K562 (cell line): Measurements from ENCODE around the gene TPCN1. TPM values are rescaled to one million over a fixed set of nuclear protein-coding genes. Genes with fewer than 3 reads are reported as not detected.
A peak's percentile ranks its signal among the peaks of the same experiment; 100 is the strongest.

Experiments
- ATF3 ChIP-seq, 2 experiments: fragments of 450-650 bp in 1 of 2; sonication (generic) in 1 of 2; formaldehyde crosslinking in 1 of 2; IDR thresholded peaks in 1 of 2; conservative IDR thresholded peaks in 1 of 2; 2 replicates each; pipeline versions ENCODE4 v1.6.1 to v1.8.1; 2016 to 2023; ENCODE audit warnings: mild to moderate bottlenecking in 2 of 2, moderate library complexity in 2 of 2, inconsistent platforms in 1 of 2, missing genetic modification reagents in 1 of 2
- CXXC5 ChIP-seq: fragments of 250-450 bp; sonication (Bioruptor Pico); IDR thresholded peaks from 2 replicates; pipeline ENCODE4 v1.8.0; 2022; ENCODE audit warnings: inconsistent platforms, mild to moderate bottlenecking, moderate library complexity
- ETV5 ChIP-seq: sonication (generic); formaldehyde crosslinking; IDR thresholded peaks from 2 replicates; pipeline ENCODE4 v1.4.0; 2020; ENCODE audit warnings: low read depth, mild to moderate bottlenecking, missing genetic modification reagents
- FOXK2 ChIP-seq, 2 experiments: fragments of 450-650 bp; IDR thresholded peaks in 1 of 2; conservative IDR thresholded peaks in 1 of 2; 2 replicates each; pipeline ENCODE4 v1.6.1; 2016; ENCODE audit warnings: low read depth in 2 of 2, mild to moderate bottlenecking in 1 of 2
- LEF1 ChIP-seq: fragments of 450-650 bp; IDR thresholded peaks from 2 replicates; pipeline ENCODE4 v1.6.1; 2016; ENCODE audit warnings: mild to moderate bottlenecking
- NCOR1 ChIP-seq: fragments of 450-650 bp; IDR thresholded peaks from 2 replicates; pipeline ENCODE4 v1.6.1; 2016; ENCODE audit warnings: mild to moderate bottlenecking, moderate library complexity
- NR2C1 ChIP-seq, 2 experiments: fragments of 450-650 bp; IDR thresholded peaks; 2 replicates each; pipeline ENCODE4 v1.6.1; 2017; ENCODE audit warnings: mild to moderate bottlenecking in 2 of 2, antibody characterized with exemption in 1 of 2, inconsistent platforms in 1 of 2, missing compliant biosample characterization in 1 of 2, missing genetic modification characterization in 1 of 2
- PML ChIP-seq: IDR thresholded peaks from 2 replicates; pipeline ENCODE4 v1.6.1; 2012; ENCODE audit warnings: low read length, inconsistent platforms
- POLR2A ChIP-seq: fragments of 450-650 bp; conservative IDR thresholded peaks from 2 replicates; pipeline ENCODE4 v1.6.1; 2016
- ZHX1 ChIP-seq: fragments of 150-350 bp; conservative IDR thresholded peaks from 2 replicates; pipeline ENCODE4 v1.6.1; 2014; ENCODE audit warnings: low read length
- ZNF121 ChIP-seq: sonication (generic); formaldehyde crosslinking; conservative IDR thresholded peaks from 2 replicates; pipeline ENCODE4 v1.8.0; 2022; ENCODE audit warnings: missing genetic modification reagents
- ZNF133 ChIP-seq: fragments of 250-450 bp; sonication (Bioruptor Pico); IDR thresholded peaks from 2 replicates; pipeline ENCODE4 v1.4.0; 2020; ENCODE audit warnings: mild to moderate bottlenecking
- ZNF316 ChIP-seq: fragments of 450-650 bp; IDR thresholded peaks from 2 replicates; pipeline ENCODE4 v1.6.1; 2016
- ZNF407 ChIP-seq: fragments of 450-650 bp; IDR thresholded peaks from 2 replicates; pipeline ENCODE4 v1.6.1; 2016; ENCODE audit warnings: low read depth
- polyA plus RNA-seq, 8 experiments: library from polyadenylated mRNA; depleted of rRNA in 4 of 8; stranded (reverse) in 5 of 8; unstranded in 3 of 8; fragments of >200 nt; fragmentation: Nextera tagmentation in 2 of 8; fragmentation: Illumina TruSeq in 1 of 8; extraction: Ambion mirVana in 2 of 8; extraction: Trizol in 1 of 8; gene quantifications; 2 replicates each; pipeline versions ENCODE4 v1.2.1 to v1.2.3, GENCODE V29; 2011 to 2014; ENCODE audit warnings: inconsistent platforms in 1 of 8, missing spikeins in 1 of 8
- total RNA-seq, 7 experiments: library from RNA; depleted of rRNA in 6 of 7; stranded (reverse); fragments of >200 nt in 6 of 7; fragmentation: Illumina TruSeq in 2 of 7; extraction: Trizol in 2 of 7; gene quantifications; 2 replicates each; pipeline versions ENCODE4 v1.2.1 to v1.2.3, GENCODE V29; 2011 to 2021; ENCODE audit warnings: low replicate concordance in 1 of 7

The TPCN1 gene
- total and polyA plus RNA-seq, 9 of the 15 experiments (the other 6 are each of a cell fraction or from before 2014, with no cell fraction given), result 0.80 to 23.8 (median 7.4) TPM

- TF ChIP-seq ZNF316 (peak; percentile 53; the same call in 1 of the 2 replicates), NCOR1 (no peak), ETV5 (peak; percentile 14; the same call in 1 of the 2 replicates), ZHX1 (no peak), CXXC5 (CRISPR knock-in tag) (peak; percentile 92; the same call in 1 of the 2 replicates), NR2C1 (IDR thresholded peaks at IDR 0.05) (peak; percentile 13; the same call in 1 of the 2 replicates), NR2C1 (tag; IDR thresholded peaks at IDR 0.05) (no peak), ZNF133 (CRISPR knock-in tag) (no peak), PML (peak; percentile 76), ATF3 (IDR thresholded peaks at IDR 0.05) (peak; percentile 73), ATF3 (CRISPR knock-in tag; conservative IDR thresholded peaks at IDR 0.05) (peak; percentile 81; the same call in 1 of the 2 replicates), LEF1 (no peak), ZNF407 (peak; percentile 80), FOXK2 (conservative IDR thresholded peaks at IDR 0.05 in 1 of 2, IDR thresholded peaks at IDR 0.05 in 1 of 2; ENCODE audit: low read depth in 2 of 2) (peak in 1 of 2 experiments; percentile 99; a peak in 2 of 4 replicates), ZNF121 (CRISPR knock-in tag) (no peak), POLR2A (peak; percentile 94)
These were observed 35.9 kb upstream of the TPCN1 start, which contains the start of the genes DDX54 and RITA1 (continued) for GRCh38 chr12:113185180-113186032.
